HG03520 (cell line): ENCODE measurements around the gene TRIM32.

Source experiments
- ATAC-seq: cut with Tn5 transposase; IDR thresholded peaks from one replicate; pipeline ENCODE4 v1.9.1; 2021; ENCODE audit warnings: mild to moderate bottlenecking, moderate library complexity; ENCODE audit not compliant: unreplicated experiment

TRIM32 gene

GRCh38 chr9:116750510-116750909 is 63.4 kb downstream of the TRIM32 start:
- no peak for ATAC-seq
